ENCODE measurements around the gene ARHGAP27.

- TF ChIP-seq CTCF (IDR thresholded peaks at IDR 0.05) (no peak), POLR2A (IDR thresholded peaks at IDR 0.05; ENCODE audit: low read depth) (no peak)
Observed at GRCh38 chr17:45440161-45440778, 7.6 kb upstream of the ARHGAP27 start.

Data from esophagus muscularis mucosa (tissue), 3 donors.